H1 (cell line): ENCODE measurements around the gene AGO3. TPM values are rescaled to one million over a fixed set of nuclear protein-coding genes. Genes with fewer than 3 reads are reported as not detected.

ENCODE experiments used
- CHD7 ChIP-seq: fragments of 300-600 bp; sonication (generic); IDR thresholded peaks from 2 replicates; pipeline ENCODE4 v1.7.1; 2012; ENCODE audit warnings: low read length, moderate library complexity, mild to moderate bottlenecking, inconsistent platforms; ENCODE audit not compliant: insufficient replicate concordance
- JUN ChIP-seq: IDR thresholded peaks from 2 replicates; pipeline ENCODE4 v1.6.1; 2011; ENCODE audit warnings: low read depth, mild to moderate bottlenecking, improper control_type of control experiment, low read length
- KDM1A ChIP-seq: fragments of 200-600, 300-600 bp; sonication (generic); IDR thresholded peaks from 2 replicates; pipeline ENCODE4 v1.7.1; 2016; ENCODE audit warnings: mild to moderate bottlenecking, low read length, borderline replicate concordance
- KDM4A ChIP-seq: IDR thresholded peaks from one replicate; pipeline ENCODE4 v1.7.1; 2012; ENCODE audit warnings: low read depth, mild to moderate bottlenecking, moderate library complexity, low read length, inconsistent platforms; ENCODE audit not compliant: severe bottlenecking
- RBBP5 ChIP-seq: IDR thresholded peaks from 2 replicates; pipeline ENCODE4 v1.7.1; 2012; ENCODE audit warnings: low read depth, mild to moderate bottlenecking, inconsistent platforms, low read length, moderate library complexity, borderline replicate concordance
- RFX5 ChIP-seq: IDR thresholded peaks from 2 replicates; pipeline ENCODE4 v1.6.1; 2011; ENCODE audit warnings: low read depth, low read length, improper control_type of control experiment, borderline replicate concordance
- SP4 ChIP-seq: IDR thresholded peaks from 2 replicates; pipeline ENCODE4 v1.6.1; 2012; ENCODE audit warnings: low read length, inconsistent platforms
- SUZ12 ChIP-seq: fragments of 200-600 bp; sonication (generic); IDR thresholded peaks from 2 replicates; pipeline ENCODE4 v1.6.1; 2012; ENCODE audit warnings: mild to moderate bottlenecking, inconsistent platforms, low read length, moderate library complexity, mixed read lengths
- TAF1 ChIP-seq: IDR thresholded peaks from 2 replicates; pipeline ENCODE4 v1.6.1; 2011; ENCODE audit warnings: mild to moderate bottlenecking, low read depth, low read length
- TEAD4 ChIP-seq: IDR thresholded peaks from 2 replicates; pipeline ENCODE4 v1.6.1; 2012; ENCODE audit warnings: low read depth, low read length, inconsistent platforms, mixed read lengths
- YY1 ChIP-seq: IDR thresholded peaks from 2 replicates; pipeline ENCODE4 v1.6.1; 2011; ENCODE audit warnings: low read depth, mild to moderate bottlenecking, low read length
- polyA plus RNA-seq, 7 experiments: library from polyadenylated mRNA; depleted of rRNA in 3 of 7; stranded (reverse) in 5 of 7; unstranded in 2 of 7; fragments of >200 nt in 5 of 7; fragments of 200-250 nt in 2 of 7; gene quantifications; 1 replicate in 5 of 7; 2 replicates in 1 of 7; 4 replicates in 1 of 7; pipeline versions ENCODE4 v1.2.1 to v1.2.3, GENCODE V29; 2011 to 2013; ENCODE audit warnings: missing spikeins in 2 of 7, mixed read lengths in 2 of 7
- total RNA-seq: library from RNA; stranded (reverse); fragmentation: NEBNext Ultra II Directional; extraction: Animal tissue kit (Norgen Biotek cat#: 25700); gene quantifications from 2 replicates; pipeline ENCODE4 v1.2.1, GENCODE V29; 2021
- TF ChIP-seq, protein P1 (sequence below): IDR thresholded peaks from 2 replicates; pipeline ENCODE4 v1.6.1; 2012; ENCODE audit warnings: inconsistent platforms

AGO3 gene
- total and polyA plus RNA-seq, 2 of the 8 experiments (the other 6 are each of a cell fraction or from before 2014, with no cell fraction given) = 10.7 to 26.4 TPM

GRCh38 chr1:36108314-36108713, 177.4 kb downstream of the AGO3 start (continued):
- TF ChIP-seq CHD7 (no peak), KDM4A (no peak), YY1 (no peak), RBBP5 (no peak), SUZ12 (no peak), TEAD4 (no peak), RFX5 (no peak), TAF1 (no peak), KDM1A (no peak), JUN (no peak), SP4 (no peak)
- TF ChIP-seq, protein P1, sequence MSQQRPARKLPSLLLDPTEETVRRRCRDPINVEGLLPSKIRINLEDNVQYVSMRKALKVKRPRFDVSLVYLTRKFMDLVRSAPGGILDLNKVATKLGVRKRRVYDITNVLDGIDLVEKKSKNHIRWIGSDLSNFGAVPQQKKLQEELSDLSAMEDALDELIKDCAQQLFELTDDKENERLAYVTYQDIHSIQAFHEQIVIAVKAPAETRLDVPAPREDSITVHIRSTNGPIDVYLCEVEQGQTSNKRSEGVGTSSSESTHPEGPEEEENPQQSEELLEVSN = no peak
